BE2C (cell line): ENCODE measurements around the gene HIVEP3.

Experiments
- DNase-seq: peaks from one replicate; pipeline ENCODE4 v3.0.0-alpha.2; 2020
- H3K27me3 ChIP-seq: fragments of 250-450 bp; sonication (Bioruptor Pico); 2 replicates; pipeline ENCODE4 v1.5.1; 2020; ENCODE audit warnings: mild to moderate bottlenecking
- H3K36me3 ChIP-seq: fragments of 250-450 bp; sonication (Bioruptor Pico); 2 replicates; pipeline ENCODE4 v1.5.1; 2020; ENCODE audit warnings: mild to moderate bottlenecking
- H3K4me1 ChIP-seq: fragments of 250-450 bp; sonication (Bioruptor Pico); 2 replicates; pipeline ENCODE4 v1.5.1; 2020
- H3K4me3 ChIP-seq: 2 replicates; pipeline ENCODE4 v1.5.1; 2011; ENCODE audit warnings: low read depth, low read length
- H3K9me3 ChIP-seq: fragments of 250-450 bp; sonication (Bioruptor Pico); 2 replicates; pipeline ENCODE4 v1.5.1; 2020
- CTCF ChIP-seq: IDR thresholded peaks from 2 replicates; pipeline ENCODE4 v1.5.1; 2012; ENCODE audit warnings: mild to moderate bottlenecking, low read depth, low read length

The HIVEP3 gene

GRCh38 chr1:41766041-41766440 lies 152.7 kb downstream of the HIVEP3 start:
- TF ChIP-seq CTCF = no peak
- Histone ChIP-seq H3K9me3 (no peaks in the 10 kb centered on the region), H3K36me3 (no peaks in the 10 kb centered on the region), H3K27me3 (no peaks in the 10 kb centered on the region), H3K4me1 (no peaks in the 10 kb centered on the region), H3K4me3 (no peak overlapping the region)
- DNase-seq = no peak

DNA sequence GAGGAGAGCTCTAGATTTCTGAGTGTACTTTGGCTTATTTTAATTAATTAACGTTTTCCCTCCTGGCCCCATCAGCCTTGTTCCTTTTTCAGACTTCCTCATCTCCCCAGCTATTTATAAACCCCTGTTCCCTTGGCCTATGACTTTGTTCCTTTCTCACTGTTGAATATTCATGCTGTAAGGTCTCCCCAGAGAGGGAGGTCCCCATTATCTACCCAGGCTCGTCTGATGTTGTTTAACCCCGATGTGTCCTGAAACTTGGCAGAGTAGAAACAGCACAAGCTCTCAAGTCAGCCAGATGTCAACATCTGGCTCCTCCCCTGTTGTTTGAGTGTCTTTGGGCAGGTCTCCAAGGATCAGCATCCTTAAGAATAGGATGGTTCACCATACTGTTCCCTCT lies 153.6 kb downstream of the HIVEP3 start:
- no peak for TF ChIP-seq CTCF

GRCh38 chr1:41764656-41765055 lies 154.1 kb downstream of the HIVEP3 start:
- TF ChIP-seq CTCF = no peak
- DNase-seq = no peak
- H3K4me3 ChIP-seq = no peak overlapping the region
- no peaks in the 10 kb centered on the region for H3K27me3 ChIP-seq
- no peaks in the 10 kb centered on the region for H3K9me3 ChIP-seq
- H3K4me1 ChIP-seq = no peaks in the 10 kb centered on the region
- H3K36me3 ChIP-seq = no peaks in the 10 kb centered on the region

More for the DNA sequence above, 153.6 kb downstream of the HIVEP3 start:
- no peak overlapping the region for H3K4me3 ChIP-seq
- H3K27me3 ChIP-seq = no peaks in the 10 kb centered on the region
- no peaks in the 10 kb centered on the region for H3K36me3 ChIP-seq
- H3K9me3 ChIP-seq = no peaks in the 10 kb centered on the region
- H3K4me1 ChIP-seq = no peaks in the 10 kb centered on the region
- DNase-seq = no peak

DNA sequence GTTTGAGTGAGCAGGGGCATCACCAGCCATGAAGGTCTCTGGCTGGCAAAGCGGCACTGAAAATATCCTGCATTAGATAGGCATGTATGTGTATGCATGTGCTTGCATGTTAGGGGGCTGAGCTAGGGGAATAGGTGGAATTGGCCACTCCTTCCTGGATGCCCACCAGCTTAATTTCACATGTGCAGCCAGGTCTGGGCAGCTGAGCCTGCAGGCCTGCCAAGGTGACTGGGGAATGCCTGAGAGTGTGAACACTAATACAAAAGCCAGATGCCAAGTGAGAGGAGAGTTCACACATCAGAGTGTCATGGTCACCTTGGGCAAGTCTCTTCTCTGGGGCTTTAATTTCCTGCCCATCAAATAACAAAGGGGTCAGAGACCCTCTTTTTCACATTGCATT lies 155.9 kb downstream of the HIVEP3 start:
- no peak for DNase-seq
- Histone ChIP-seq H3K9me3 (no peaks in the 10 kb centered on the region), H3K36me3 (no peaks in the 10 kb centered on the region), H3K4me1 (no peaks in the 10 kb centered on the region), H3K4me3 (no peak overlapping the region), H3K27me3 (no peaks in the 10 kb centered on the region)
- TF ChIP-seq CTCF = no peak

GRCh38 chr1:41762251-41762650 lies 156.5 kb downstream of the HIVEP3 start:
- no peak for TF ChIP-seq CTCF
- Histone ChIP-seq H3K4me3 (no peak overlapping the region), H3K9me3 (no peaks in the 10 kb centered on the region), H3K4me1 (no peaks in the 10 kb centered on the region), H3K27me3 (no peaks in the 10 kb centered on the region), H3K36me3 (no peaks in the 10 kb centered on the region)
- no peak for DNase-seq

GRCh38 chr1:41758904-41759548 lies 159.7 kb downstream of the HIVEP3 start:
- Histone ChIP-seq H3K4me3 (no peak overlapping the region), H3K4me1 (no peaks in the 10 kb centered on the region), H3K9me3 (no peaks in the 10 kb centered on the region), H3K27me3 (no peaks in the 10 kb centered on the region), H3K36me3 (no peaks in the 10 kb centered on the region)
- DNase-seq = no peak
- no peak for TF ChIP-seq CTCF
